ENCODE results near the gene ANGPT4.

The ANGPT4 gene

DNA sequence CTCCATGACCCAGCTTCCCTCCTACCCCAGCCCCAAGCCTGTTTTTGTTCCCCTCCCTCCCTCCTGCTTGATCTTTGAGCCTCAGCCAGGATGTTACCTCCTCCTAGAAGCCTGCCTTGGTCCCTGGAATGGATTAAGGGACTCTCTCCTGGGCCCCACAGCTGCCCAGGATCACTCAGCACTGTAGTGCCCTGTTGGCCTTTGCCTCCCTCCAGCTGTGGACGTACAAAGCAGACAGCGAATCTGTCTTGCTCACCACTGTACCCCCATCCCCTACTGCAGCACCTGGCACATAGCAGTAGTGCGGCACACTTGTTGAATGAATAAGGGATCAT lies 94.4 kb downstream of the ANGPT4 start:
- no peak for TF ChIP-seq CTCF (IDR thresholded peaks at IDR 0.05; ENCODE audit: control insufficient read depth, insufficient read depth, low read depth, low read length, missing control alignments)
- DNase-seq (ENCODE audit: low read depth), result no peak
- H3K4me3 ChIP-seq (ENCODE audit: control insufficient read depth, low read depth, low read length), result no peak overlapping the region

DNA sequence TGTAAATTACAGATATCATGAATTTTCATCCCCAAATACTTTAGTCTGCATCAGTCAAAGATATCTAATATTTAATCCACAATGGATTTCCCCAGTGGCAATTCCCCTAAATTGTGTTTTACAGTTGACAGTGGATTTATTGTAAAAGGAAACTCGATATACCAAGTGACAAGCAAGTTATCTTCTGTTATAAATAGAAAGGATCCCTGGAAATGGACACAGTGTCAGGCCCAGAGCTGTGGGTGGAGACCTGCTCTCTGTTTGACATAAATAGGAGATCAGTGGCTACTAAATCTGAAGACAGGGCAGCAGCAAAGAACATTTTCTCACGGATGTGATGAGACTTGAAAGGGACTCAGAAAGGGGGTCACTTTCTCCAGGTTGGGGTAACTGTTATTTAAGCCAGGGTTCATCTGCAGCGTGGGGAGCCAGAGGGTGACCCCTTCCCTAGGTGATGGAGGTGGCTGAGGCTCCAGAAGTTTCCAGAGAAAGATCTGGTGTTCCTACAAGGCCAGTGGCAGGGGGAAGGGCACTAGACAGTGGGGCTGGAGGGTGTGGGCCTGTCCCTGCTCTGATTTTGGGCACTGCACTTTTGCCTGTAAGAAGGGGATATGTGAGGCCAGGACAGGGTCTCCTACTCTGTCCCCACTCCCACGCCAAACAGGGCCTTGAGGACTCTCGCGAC lies 94.9 kb downstream of the ANGPT4 start:
- TF ChIP-seq CTCF (IDR thresholded peaks at IDR 0.05; ENCODE audit: control insufficient read depth, insufficient read depth, low read depth, low read length, missing control alignments), result no peak
- no peak for DNase-seq (ENCODE audit: low read depth)
- no peak overlapping the region for H3K4me3 ChIP-seq (ENCODE audit: control insufficient read depth, low read depth, low read length)

- no peak for DNase-seq (ENCODE audit: low read depth)
- TF ChIP-seq CTCF (IDR thresholded peaks at IDR 0.05; ENCODE audit: control insufficient read depth, insufficient read depth, low read depth, low read length, missing control alignments), result no peak
- no peak overlapping the region for H3K4me3 ChIP-seq (ENCODE audit: control insufficient read depth, low read depth, low read length)
Measured at GRCh38 chr20:820323-820953, 95.7 kb downstream of the ANGPT4 start.

All from AG09309 (cell line).